GM12878 (cell line): Measurements from ENCODE around the gene AP4E1. TPM values are rescaled to one million over a fixed set of nuclear protein-coding genes. Genes with fewer than 3 reads are reported as not detected.

Experiments used
- ATAC-seq: fragments of 200-7000 bp; cut with Tn5 transposase; 3 replicates; pipeline ENCODE4 v1.9.1; 2020; ENCODE audit warnings: mild to moderate bottlenecking, moderate library complexity
- BruUV-seq: library from RNA; stranded (reverse); fragments of 400-500 nt; replicated peaks from 2 replicates; lab custom pipeline; 2021; lab: Mats Ljungman, UMichigan
- CTCF ChIA-PET: fragments of 300-600 bp; sonication (Branson Sonifier 250); formaldehyde crosslinking; extraction: SDS; loops from one replicate; lab custom pipeline; 2021; ENCODE audit warnings: inconsistent platforms; lab: Yijun Ruan, JAX
- POLR2A ChIA-PET: fragments of 350-600 bp; formaldehyde crosslinking; extraction: SDS; loops from one replicate; lab custom pipeline; 2021; ENCODE audit warnings: inconsistent platforms; lab: Charles Lee
- RAD21 ChIA-PET: fragments of 300-600 bp; sonication (Branson Sonifier 250); formaldehyde crosslinking; loops from one replicate; lab custom pipeline; 2023; ENCODE audit warnings: antibody characterized with exemption; ENCODE audit not compliant: unreplicated experiment; lab: Charles Lee
- SMC1A ChIA-PET: fragments of 300-600 bp; sonication (Branson Sonifier 250); formaldehyde crosslinking; loops from one replicate; lab custom pipeline; 2023; ENCODE audit not compliant: unreplicated experiment, uncharacterized antibody; lab: Charles Lee
- DNase-seq: peaks from one replicate; pipeline ENCODE4 v3.0.0-alpha.2; 2011; ENCODE audit warnings: low read depth, low spot score
- FAIRE-seq: peaks from 3 replicates; lab custom pipeline; 2011; peaks lifted over from hg19 to GRCh38; lab: Jason Lieb, UNC
- H2AFZ ChIP-seq: 2 replicates; pipeline ENCODE4 v1.6.0; 2011; ENCODE audit warnings: low read depth, low read length, control low read depth; ENCODE audit not compliant: control insufficient read depth
- H3K27ac ChIP-seq: 2 replicates; pipeline ENCODE4 v1.5.1; 2011; ENCODE audit warnings: control low read depth; ENCODE audit not compliant: control insufficient read depth, insufficient read depth
- H3K27me3 ChIP-seq, 2 experiments: replicated peaks in 1 of 2; 2 replicates each; pipeline versions ENCODE4 v1.6.0 to v1.6.1; 2011; ENCODE audit warnings: low read length in 1 of 2; ENCODE audit not compliant: control insufficient read depth in 2 of 2, insufficient read depth in 2 of 2
- H3K36me3 ChIP-seq, 2 experiments: 2 replicates each; pipeline ENCODE4 v1.5.1; 2011; ENCODE audit warnings: low read length in 1 of 2; ENCODE audit not compliant: control insufficient read depth in 2 of 2, insufficient read depth in 2 of 2
- H3K4me1 ChIP-seq: 2 replicates; pipeline ENCODE4 v1.6.1; 2011; ENCODE audit warnings: mild to moderate bottlenecking, low read length, moderate library complexity, mixed read lengths; ENCODE audit not compliant: control insufficient read depth, insufficient read depth
- H3K4me2 ChIP-seq: 2 replicates; pipeline ENCODE4 v1.6.0; 2011; ENCODE audit warnings: control low read depth; ENCODE audit not compliant: control insufficient read depth, insufficient read depth
- H3K4me3 ChIP-seq: fragments of 200-600 bp; sonication (generic); 2 replicates; pipeline ENCODE4 v1.5.1; 2016
- H3K79me2 ChIP-seq: 2 replicates; pipeline ENCODE4 v1.6.0; 2011; ENCODE audit warnings: low read length; ENCODE audit not compliant: control insufficient read depth, insufficient read depth
- H3K9ac ChIP-seq: 2 replicates; pipeline ENCODE4 v1.8.0; 2011; ENCODE audit warnings: low read length, control low read depth, mixed read lengths; ENCODE audit not compliant: control insufficient read depth, insufficient read depth
- H3K9me3 ChIP-seq: replicated peaks from 3 replicates; pipeline ENCODE4 v1.5.1; 2011; ENCODE audit warnings: mild to moderate bottlenecking, low read length; ENCODE audit not compliant: control insufficient read depth, insufficient read depth
- H4K20me1 ChIP-seq: 2 replicates; pipeline ENCODE4 v1.6.0; 2011; ENCODE audit not compliant: control insufficient read depth, insufficient read depth
- PAX8 ChIP-seq: fragments of 450-650 bp; IDR thresholded peaks from 2 replicates; pipeline ENCODE4 v1.6.1; 2017; ENCODE audit warnings: mild to moderate bottlenecking, moderate library complexity
- YBX1 ChIP-seq: fragments of 450-650 bp; IDR thresholded peaks from 2 replicates; pipeline ENCODE4 v1.6.1; 2016; ENCODE audit warnings: antibody characterized with exemption
- in situ Hi-C: fragments of 300-500 bp; cut with MboI; formaldehyde crosslinking; loops from 9 replicates; pipeline ENCODE4 v1.14.3; 2018; ENCODE audit warnings: mixed read lengths
- intact Hi-C: fragments of 100-400 bp; cut with micrococcal nuclease; formaldehyde crosslinking; loops from one replicate; pipeline ENCODE4 v1.14.2; 2022; ENCODE audit not compliant: unreplicated experiment
- polyA plus RNA-seq, 11 experiments: library from polyadenylated mRNA; depleted of rRNA in 4 of 11; unstranded in 6 of 11; stranded (reverse) in 5 of 11; fragments of >200 nt; fragmentation: Nextera tagmentation in 4 of 11; fragmentation: Illumina TruSeq in 1 of 11; extraction: Ambion mirVana in 4 of 11; extraction: Trizol in 1 of 11; gene quantifications; 1 replicate in 1 of 11; 2 replicates in 10 of 11; pipeline versions ENCODE4 v1.2.1 to v1.2.3, GENCODE V29; 2011 to 2016; ENCODE audit warnings: inconsistent platforms in 2 of 11, missing spikeins in 2 of 11, low read depth in 1 of 11
- total RNA-seq, 4 experiments: library from RNA; depleted of rRNA in 3 of 4; stranded (reverse); fragments of >200 nt in 3 of 4; fragmentation: Illumina TruSeq in 1 of 4; extraction: Trizol in 1 of 4; gene quantifications; 2 replicates each; pipeline versions ENCODE4 v1.2.1 to v1.2.3, GENCODE V29; 2013 to 2021
- TF ChIP-seq, protein P1 (sequence below): fragments of 450-650 bp; IDR thresholded peaks from 2 replicates; pipeline ENCODE4 v1.6.1; 2016; ENCODE audit warnings: mild to moderate bottlenecking

The AP4E1 gene
- total and polyA plus RNA-seq, 10 of the 15 experiments (the other 5 are each of a cell fraction or from before 2014, with no cell fraction given), result 1.2 to 11.4 (median 6.7) TPM

DNA sequence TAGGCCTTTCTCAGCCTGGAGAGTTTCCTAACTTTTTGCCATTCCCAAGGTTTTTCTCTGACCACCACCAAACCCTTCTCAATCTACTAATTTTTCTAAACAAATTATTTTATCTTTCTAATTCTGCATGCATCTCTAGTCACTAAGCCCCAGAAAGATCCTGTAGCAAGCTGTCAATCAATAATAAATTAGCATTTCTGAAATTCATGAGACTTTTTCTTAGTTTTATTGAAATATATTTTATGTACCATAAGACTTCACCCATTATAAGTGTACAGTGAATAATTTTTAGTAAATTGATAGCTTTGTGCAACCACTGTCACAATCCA is 22.4 kb upstream of the AP4E1 start:
- Histone ChIP-seq H3K27ac (peak overlapping the region; percentile 92), H3K9me3 (no peaks in the 10 kb centered on the region; the same call in 2 of the 3 replicates), H3K4me1 (peaks cover 38% of the 10 kb centered on the region), H2AFZ (peak overlapping the region; percentile 50), H3K36me3 (no peaks in the 10 kb centered on the region), H3K4me2 (peak overlapping the region; percentile 36), H3K4me3 (no peak overlapping the region), H4K20me1 (no peaks in the 10 kb centered on the region), H3K79me2 (no peaks in the 10 kb centered on the region), H3K9ac (peak overlapping the region; percentile 82; the same call in 1 of the 2 replicates), H3K27me3 (no peaks in the 10 kb centered on the region)
- POLR2A ChIA-PET, result interaction anchor here (0.5 to 1.5 kb wide), 3 partner anchors 120 to 200 kb away, joined by 3 to 8 read pairs (median 4); no protein-coding TSS in a partner anchor
- ATAC-seq (no peak), DNase-seq (no peak), FAIRE-seq (no peak)
- RAD21 ChIA-PET, result interaction anchor here (0.7 to 3.5 kb wide), 5 partner anchors 10 to 23 kb away, joined by 3 to 17 read pairs (median 12); partner anchors contain the start of gene AP4E1
- SMC1A ChIA-PET, result interaction anchor here (0.9 to 5.1 kb wide), 8 partner anchors 11 to 495 kb away, joined by 3 to 43 read pairs (median 6); no protein-coding TSS in a partner anchor
- CTCF ChIA-PET, result interaction anchor here (0.5 to 5.6 kb wide), 16 partner anchors 11 to 1807 kb away, joined by 3 to 56 read pairs (median 4); no protein-coding TSS in a partner anchor
- in situ Hi-C loops, result loop anchor here (10.0 kb wide), 1 partner anchor 441 kb away; no protein-coding TSS in a partner anchor
- TF ChIP-seq PAX8 (no peak), YBX1 (no peak)
- TF ChIP-seq, protein P1, sequence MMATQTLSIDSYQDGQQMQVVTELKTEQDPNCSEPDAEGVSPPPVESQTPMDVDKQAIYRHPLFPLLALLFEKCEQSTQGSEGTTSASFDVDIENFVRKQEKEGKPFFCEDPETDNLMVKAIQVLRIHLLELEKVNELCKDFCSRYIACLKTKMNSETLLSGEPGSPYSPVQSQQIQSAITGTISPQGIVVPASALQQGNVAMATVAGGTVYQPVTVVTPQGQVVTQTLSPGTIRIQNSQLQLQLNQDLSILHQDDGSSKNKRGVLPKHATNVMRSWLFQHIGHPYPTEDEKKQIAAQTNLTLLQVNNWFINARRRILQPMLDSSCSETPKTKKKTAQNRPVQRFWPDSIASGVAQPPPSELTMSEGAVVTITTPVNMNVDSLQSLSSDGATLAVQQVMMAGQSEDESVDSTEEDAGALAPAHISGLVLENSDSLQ, result peak; percentile 93
- BruUV-seq, result no TSS peak
- intact Hi-C loops, result no loop called here
